ENCODE measurements around the gene RNH1. TPM values are rescaled to one million over a fixed set of nuclear protein-coding genes. Genes with fewer than 3 reads are reported as not detected.

Gene RNH1
- total RNA-seq, 1 donor from 2014 or later, result 649 TPM

DNA sequence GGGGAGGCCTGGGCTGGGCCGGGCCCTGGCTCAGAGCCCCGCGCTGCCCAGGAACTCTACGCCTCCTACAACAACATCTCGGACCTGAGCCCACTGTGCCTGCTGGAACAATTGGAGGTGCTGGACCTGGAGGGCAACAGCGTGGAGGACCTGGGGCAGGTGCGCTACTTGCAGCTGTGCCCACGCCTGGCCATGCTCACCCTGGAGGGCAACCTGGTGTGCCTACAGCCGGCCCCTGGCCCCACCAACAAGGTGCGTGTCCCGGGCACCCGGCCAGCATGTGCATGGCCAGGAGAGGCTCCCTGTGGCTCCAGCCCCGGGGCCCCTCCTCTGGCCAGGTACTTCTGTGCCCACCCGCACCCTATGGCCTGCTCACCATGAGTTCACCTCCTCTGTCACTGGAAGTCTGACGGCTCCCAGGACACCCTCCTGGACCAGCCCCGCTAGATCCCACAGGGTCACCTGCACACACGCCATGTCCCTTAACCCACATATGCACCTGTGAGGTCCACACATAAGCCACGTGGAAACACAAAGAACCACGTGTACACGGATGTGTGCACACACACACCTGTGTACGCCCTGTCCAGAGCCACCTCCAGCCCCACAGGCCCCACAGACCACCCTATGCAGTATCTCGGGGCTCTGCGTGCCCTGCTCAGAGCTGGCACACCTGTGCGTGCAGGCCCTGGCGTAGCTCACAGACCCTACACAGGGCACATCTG, 43.1 kb upstream of the RNH1 start:
- DNase-seq (ENCODE audit: low spot score in 2 of 2), result no peak
- peaks cover 12% of the 10 kb centered on the region for H3K27me3 ChIP-seq
- H3K36me3 ChIP-seq, result no peaks in the 10 kb centered on the region
- intact Hi-C loops (cut with DNase I), result no loop called here
- H3K4me1 ChIP-seq, result peaks cover 1 to 6% of the 10 kb centered on the region in 2 donors
- H3K27ac ChIP-seq, result no peak overlapping the region
- no peak overlapping the region for H3K4me3 ChIP-seq
- H3K9me3 ChIP-seq, result no peaks in the 10 kb centered on the region
- TF ChIP-seq, protein P1, sequence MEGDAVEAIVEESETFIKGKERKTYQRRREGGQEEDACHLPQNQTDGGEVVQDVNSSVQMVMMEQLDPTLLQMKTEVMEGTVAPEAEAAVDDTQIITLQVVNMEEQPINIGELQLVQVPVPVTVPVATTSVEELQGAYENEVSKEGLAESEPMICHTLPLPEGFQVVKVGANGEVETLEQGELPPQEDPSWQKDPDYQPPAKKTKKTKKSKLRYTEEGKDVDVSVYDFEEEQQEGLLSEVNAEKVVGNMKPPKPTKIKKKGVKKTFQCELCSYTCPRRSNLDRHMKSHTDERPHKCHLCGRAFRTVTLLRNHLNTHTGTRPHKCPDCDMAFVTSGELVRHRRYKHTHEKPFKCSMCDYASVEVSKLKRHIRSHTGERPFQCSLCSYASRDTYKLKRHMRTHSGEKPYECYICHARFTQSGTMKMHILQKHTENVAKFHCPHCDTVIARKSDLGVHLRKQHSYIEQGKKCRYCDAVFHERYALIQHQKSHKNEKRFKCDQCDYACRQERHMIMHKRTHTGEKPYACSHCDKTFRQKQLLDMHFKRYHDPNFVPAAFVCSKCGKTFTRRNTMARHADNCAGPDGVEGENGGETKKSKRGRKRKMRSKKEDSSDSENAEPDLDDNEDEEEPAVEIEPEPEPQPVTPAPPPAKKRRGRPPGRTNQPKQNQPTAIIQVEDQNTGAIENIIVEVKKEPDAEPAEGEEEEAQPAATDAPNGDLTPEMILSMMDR (IDR thresholded peaks at IDR 0.05), result no peak

DNA sequence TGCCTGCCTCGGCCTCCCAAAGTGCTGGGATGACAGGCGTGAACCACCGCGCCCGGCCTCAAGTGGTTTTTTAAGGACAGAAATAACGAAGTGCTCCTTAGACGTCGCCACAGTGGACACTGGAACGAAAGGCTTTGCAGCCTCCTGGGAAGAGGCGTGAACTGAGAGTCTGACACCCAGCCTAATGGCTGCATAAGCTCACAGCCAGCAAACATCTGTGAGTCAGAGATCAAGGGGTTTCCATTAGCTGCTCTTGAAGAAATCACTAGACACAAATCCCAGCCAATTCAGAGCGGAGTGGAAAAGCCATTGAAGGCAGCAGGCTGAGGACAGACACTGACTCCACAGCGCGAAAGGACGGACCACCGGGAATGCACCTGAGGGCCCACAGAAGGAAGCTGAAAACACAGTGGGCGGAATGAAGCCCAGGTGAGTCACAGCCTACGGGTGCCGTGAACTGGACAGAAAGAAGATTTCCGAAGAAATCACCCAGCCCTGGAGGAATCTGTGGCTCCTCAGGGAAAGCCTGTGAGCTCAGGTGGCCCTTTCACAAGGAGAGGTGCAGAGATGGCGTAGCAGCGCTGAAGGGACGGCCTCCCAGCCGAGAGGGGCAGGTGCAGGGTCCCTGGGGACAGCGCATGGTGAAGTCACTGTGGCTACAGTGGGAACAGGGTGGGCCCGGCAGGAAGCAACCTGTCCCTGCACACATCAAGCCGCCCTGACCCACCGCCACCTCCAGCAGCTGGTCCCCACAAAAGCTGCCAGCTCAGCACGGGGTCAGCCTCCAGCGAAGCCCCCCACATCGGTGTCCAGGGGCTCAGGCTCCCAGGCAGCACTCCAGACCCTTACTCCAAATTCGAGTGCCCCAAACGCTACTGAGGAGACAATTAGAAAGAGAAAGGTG, 41.9 kb upstream of the RNH1 start:
- no peaks in the 10 kb centered on the region for H3K4me1 ChIP-seq
- H3K9me3 ChIP-seq, result no peaks in the 10 kb centered on the region
- no peak overlapping the region for H3K27ac ChIP-seq
- TF ChIP-seq, protein P1 (IDR thresholded peaks at IDR 0.05), result no peak
- intact Hi-C loops (cut with DNase I), result no loop called here
- H3K27me3 ChIP-seq, result peaks cover 4% of the 10 kb centered on the region
- no peak overlapping the region for H3K4me3 ChIP-seq
- H3K36me3 ChIP-seq, result no peaks in the 10 kb centered on the region
- DNase-seq (ENCODE audit: low spot score in 2 of 2), result no peak

DNA sequence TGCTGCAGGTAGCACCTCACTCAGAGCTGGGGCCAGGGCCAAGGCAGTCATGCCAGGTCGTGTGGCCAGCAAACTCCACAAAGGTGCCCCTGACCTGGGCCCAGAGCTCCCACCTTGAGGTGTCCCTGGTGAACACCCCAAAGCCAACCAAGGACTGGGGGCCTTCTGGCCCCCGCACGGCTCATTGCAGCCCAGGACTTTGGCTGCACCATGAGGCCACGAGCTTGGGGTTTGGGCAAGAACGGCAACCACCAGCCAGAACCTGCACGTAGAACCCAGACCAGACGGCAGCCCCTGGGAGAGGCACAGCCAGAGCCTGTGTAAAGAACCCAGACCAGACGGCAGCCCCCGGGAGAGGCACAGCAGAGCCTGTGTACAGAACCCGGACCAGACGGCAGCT, 38.1 kb upstream of the RNH1 start:
- Histone ChIP-seq H3K4me3 (no peak overlapping the region), H3K27ac (no peak overlapping the region), H3K27me3 (no peaks in the 10 kb centered on the region), H3K4me1 (no peaks in the 10 kb centered on the region), H3K9me3 (no peaks in the 10 kb centered on the region), H3K36me3 (no peaks in the 10 kb centered on the region)
- intact Hi-C loops (cut with DNase I), result no loop called here
- TF ChIP-seq, protein P1 (IDR thresholded peaks at IDR 0.05), result no peak
- DNase-seq (ENCODE audit: low spot score in 2 of 2), result no peak

DNA sequence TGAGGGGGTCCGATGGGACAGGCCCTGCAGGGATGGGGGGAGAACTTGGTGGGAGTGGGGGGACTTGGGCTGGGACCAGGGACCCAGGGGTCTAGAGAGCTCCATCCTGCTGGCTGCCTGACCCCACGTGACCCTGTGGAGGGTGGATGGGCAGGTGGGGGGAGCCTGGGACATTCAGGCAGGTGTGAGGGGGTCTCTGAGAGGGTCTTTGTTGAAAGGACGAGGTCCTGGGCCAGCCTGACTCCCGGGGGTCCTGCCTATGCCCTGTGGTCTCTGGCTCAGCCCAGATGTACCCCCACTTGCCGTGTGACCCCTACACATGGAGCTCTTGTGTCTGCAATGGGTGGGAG, 37.8 kb upstream of the RNH1 start:
- intact Hi-C loops (cut with DNase I), result no loop called here

DNA sequence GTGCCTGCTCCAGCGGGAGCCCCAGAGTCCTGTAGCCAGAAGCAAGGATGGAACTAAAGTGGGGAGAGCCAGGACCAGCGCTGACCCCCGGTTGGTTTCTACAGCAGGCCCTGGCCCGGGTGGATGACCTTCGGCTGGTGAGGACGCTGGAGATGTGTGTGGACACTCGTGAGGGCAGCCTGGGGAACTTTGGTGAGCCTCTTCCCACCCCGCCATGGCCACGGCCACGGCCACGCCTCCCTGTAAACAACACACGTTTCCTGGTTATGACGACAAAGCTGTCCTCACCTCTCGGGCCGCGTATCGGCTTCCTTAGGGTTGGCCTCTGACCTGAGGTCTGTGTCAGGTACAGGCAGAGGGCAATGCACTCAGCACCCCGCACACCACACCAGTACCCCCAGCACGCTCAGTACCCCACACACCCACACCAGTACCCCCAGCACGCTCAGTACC, 34.4 kb upstream of the RNH1 start:
- Histone ChIP-seq H3K27me3 (no peaks in the 10 kb centered on the region), H3K9me3 (no peaks in the 10 kb centered on the region), H3K27ac (no peak overlapping the region), H3K4me3 (no peak overlapping the region), H3K4me1 (peaks cover 6 to 11% of the 10 kb centered on the region in 2 donors), H3K36me3 (no peaks in the 10 kb centered on the region)
- no peak for DNase-seq (ENCODE audit: low spot score in 2 of 2)
- intact Hi-C loops (cut with DNase I), result no loop called here
- TF ChIP-seq, protein P1 (IDR thresholded peaks at IDR 0.05), result no peak

More for the DNA sequence above, 37.8 kb upstream of the RNH1 start:
- H3K27ac ChIP-seq, result no peak overlapping the region
- H3K27me3 ChIP-seq, result no peaks in the 10 kb centered on the region
- H3K36me3 ChIP-seq, result no peaks in the 10 kb centered on the region
- H3K4me1 ChIP-seq, result no peaks in the 10 kb centered on the region
- no peak overlapping the region for H3K4me3 ChIP-seq
- TF ChIP-seq, protein P1 (IDR thresholded peaks at IDR 0.05), result no peak
- DNase-seq (ENCODE audit: low spot score in 2 of 2), result no peak
- no peaks in the 10 kb centered on the region for H3K9me3 ChIP-seq
